ENCODE results near the gene PDS5A.
A peak's percentile ranks its signal among the peaks of the same experiment; 100 is the strongest.

PDS5A gene

GRCh38 chr4:39877971-39878370, 99.7 kb downstream of the PDS5A start:
- Histone ChIP-seq H3K9ac (ENCODE audit: low read length) (no peak overlapping the region), H3F3A (ENCODE audit: insufficient read depth, low read length) (no peaks in the 10 kb centered on the region), H3K4me1 (ENCODE audit: low read length) (peaks cover 13% of the 10 kb centered on the region), H2AFZ (ENCODE audit: low read length) (no peak overlapping the region), H3K4me2 (ENCODE audit: low read depth, low read length) (no peak overlapping the region), H3K9me3 (replicated peaks; ENCODE audit: insufficient read depth, low read length) (no peaks in the 10 kb centered on the region), H3K36me3 (replicated peaks; ENCODE audit: insufficient read depth, low read length) (peaks cover 3% of the 10 kb centered on the region; the same call in 1 of the 2 replicates), H3K9me2 (replicated peaks; ENCODE audit: insufficient read depth, low read length) (no peaks in the 10 kb centered on the region), H4K20me1 (ENCODE audit: insufficient read depth, low read length) (no peaks in the 10 kb centered on the region), H3K27ac (ENCODE audit: low read length) (no peak overlapping the region), H3K27me3 (replicated peaks; ENCODE audit: insufficient read depth, low read length) (no peaks in the 10 kb centered on the region), H3K4me3 (ENCODE audit: low read length) (no peak overlapping the region), H3K79me2 (ENCODE audit: low read length) (no peaks in the 10 kb centered on the region)
- TF ChIP-seq EZH2phosphoT487 (IDR thresholded peaks at IDR 0.05; ENCODE audit: low read length) (no peak), EZH2 (optimal IDR thresholded peaks at IDR 0.05; ENCODE audit: low read depth, low read length) (no peak)
- TF ChIP-seq, protein P1, sequence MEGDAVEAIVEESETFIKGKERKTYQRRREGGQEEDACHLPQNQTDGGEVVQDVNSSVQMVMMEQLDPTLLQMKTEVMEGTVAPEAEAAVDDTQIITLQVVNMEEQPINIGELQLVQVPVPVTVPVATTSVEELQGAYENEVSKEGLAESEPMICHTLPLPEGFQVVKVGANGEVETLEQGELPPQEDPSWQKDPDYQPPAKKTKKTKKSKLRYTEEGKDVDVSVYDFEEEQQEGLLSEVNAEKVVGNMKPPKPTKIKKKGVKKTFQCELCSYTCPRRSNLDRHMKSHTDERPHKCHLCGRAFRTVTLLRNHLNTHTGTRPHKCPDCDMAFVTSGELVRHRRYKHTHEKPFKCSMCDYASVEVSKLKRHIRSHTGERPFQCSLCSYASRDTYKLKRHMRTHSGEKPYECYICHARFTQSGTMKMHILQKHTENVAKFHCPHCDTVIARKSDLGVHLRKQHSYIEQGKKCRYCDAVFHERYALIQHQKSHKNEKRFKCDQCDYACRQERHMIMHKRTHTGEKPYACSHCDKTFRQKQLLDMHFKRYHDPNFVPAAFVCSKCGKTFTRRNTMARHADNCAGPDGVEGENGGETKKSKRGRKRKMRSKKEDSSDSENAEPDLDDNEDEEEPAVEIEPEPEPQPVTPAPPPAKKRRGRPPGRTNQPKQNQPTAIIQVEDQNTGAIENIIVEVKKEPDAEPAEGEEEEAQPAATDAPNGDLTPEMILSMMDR (IDR thresholded peaks at IDR 0.05; ENCODE audit: low read length): no peak
- DNase-seq: no peak

- peak; percentile 8 for DNase-seq
- H3K4me3 ChIP-seq (ENCODE audit: low read length): no peak overlapping the region
- peaks cover 13% of the 10 kb centered on the region for H3K4me1 ChIP-seq (ENCODE audit: low read length)
Measured at GRCh38 chr4:39873823-39874222, 103.9 kb downstream of the PDS5A start.

DNA sequence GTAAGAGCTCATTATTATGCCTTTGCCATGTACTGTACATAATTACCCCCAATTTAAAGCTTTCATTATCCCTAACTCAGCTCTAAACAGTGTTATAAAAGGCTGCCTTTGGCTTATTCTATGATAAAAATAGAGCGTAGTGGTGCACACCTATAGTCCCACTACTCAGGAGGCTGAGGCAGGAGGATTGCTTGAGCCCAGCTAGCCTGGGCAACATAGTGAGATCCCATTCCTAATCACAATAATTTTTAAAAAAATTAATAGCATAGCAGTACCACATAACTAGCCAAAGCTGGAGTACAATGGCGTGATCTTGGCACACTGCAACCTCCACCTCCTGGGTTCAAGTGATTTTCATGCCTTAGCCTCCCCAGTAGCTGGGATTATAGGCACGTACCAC, 112.4 kb downstream of the PDS5A start:
- H3K79me2 ChIP-seq (ENCODE audit: low read length): no peaks in the 10 kb centered on the region
- peaks cover 9% of the 10 kb centered on the region for H3K4me1 ChIP-seq (ENCODE audit: low read length)
- H3K36me3 ChIP-seq (replicated peaks; ENCODE audit: insufficient read depth, low read length): peaks cover 4% of the 10 kb centered on the region; the same call in 1 of the 2 replicates
- H3K27ac ChIP-seq (ENCODE audit: low read length): no peak overlapping the region
- no peaks in the 10 kb centered on the region for H3K27me3 ChIP-seq (replicated peaks; ENCODE audit: insufficient read depth, low read length)
- TF ChIP-seq EZH2 (optimal IDR thresholded peaks at IDR 0.05; ENCODE audit: low read depth, low read length) (no peak), EZH2phosphoT487 (IDR thresholded peaks at IDR 0.05; ENCODE audit: low read length) (no peak)
- TF ChIP-seq, protein P1 (IDR thresholded peaks at IDR 0.05; ENCODE audit: low read length): no peak
- no peaks in the 10 kb centered on the region for H3K9me2 ChIP-seq (replicated peaks; ENCODE audit: insufficient read depth, low read length)
- no peak overlapping the region for H3K4me3 ChIP-seq (ENCODE audit: low read length)
- no peaks in the 10 kb centered on the region for H3K9me3 ChIP-seq (replicated peaks; ENCODE audit: insufficient read depth, low read length)
- no peak overlapping the region for H3K4me2 ChIP-seq (ENCODE audit: low read depth, low read length)
- H3K9ac ChIP-seq (ENCODE audit: low read length): no peak overlapping the region
- no peak overlapping the region for H2AFZ ChIP-seq (ENCODE audit: low read length)
- no peak for DNase-seq
- H3F3A ChIP-seq (ENCODE audit: insufficient read depth, low read length): peaks cover 6% of the 10 kb centered on the region; the same call in 1 of the 2 replicates
- no peaks in the 10 kb centered on the region for H4K20me1 ChIP-seq (ENCODE audit: insufficient read depth, low read length)

More at GRCh38 chr4:39873823-39874222, 103.9 kb downstream of the PDS5A start:
- Histone ChIP-seq H3K9me2 (replicated peaks; ENCODE audit: insufficient read depth, low read length) (no peaks in the 10 kb centered on the region), H3K4me2 (ENCODE audit: low read depth, low read length) (no peak overlapping the region), H2AFZ (ENCODE audit: low read length) (no peak overlapping the region), H3K9me3 (replicated peaks; ENCODE audit: insufficient read depth, low read length) (no peaks in the 10 kb centered on the region), H3K27ac (ENCODE audit: low read length) (no peak overlapping the region), H3F3A (ENCODE audit: insufficient read depth, low read length) (no peaks in the 10 kb centered on the region), H3K36me3 (replicated peaks; ENCODE audit: insufficient read depth, low read length) (no peaks in the 10 kb centered on the region; the same call in 1 of the 2 replicates), H3K27me3 (replicated peaks; ENCODE audit: insufficient read depth, low read length) (no peaks in the 10 kb centered on the region), H4K20me1 (ENCODE audit: insufficient read depth, low read length) (no peaks in the 10 kb centered on the region), H3K79me2 (ENCODE audit: low read length) (0 out of 2 replicates have a peak, but pooled peaks cover 2% of the 10 kb centered on the region), H3K9ac (ENCODE audit: low read length) (no peak overlapping the region)
- TF ChIP-seq EZH2 (optimal IDR thresholded peaks at IDR 0.05; ENCODE audit: low read depth, low read length): no peak
- TF ChIP-seq, protein P1 (IDR thresholded peaks at IDR 0.05; ENCODE audit: low read length): no peak
- TF ChIP-seq EZH2phosphoT487 (IDR thresholded peaks at IDR 0.05; ENCODE audit: low read length): no peak

All from MM.1S (cell line).